ENCODE measurements around the gene LRRFIP2. TPM values are rescaled to one million over a fixed set of nuclear protein-coding genes. Genes with fewer than 3 reads are reported as not detected.
"Not testable (repeated sequence)": the region's sequence is repeated elsewhere in the genome, so short reads cannot be mapped to it uniquely, and the experiment has no call there.

Gene LRRFIP2
- total and polyA plus RNA-seq, 11 donors, result 67.7 to 161 (median 112) TPM

GRCh38 chr3:37058117-37058516, 116.3 kb downstream of the LRRFIP2 start:
- H3K27me3 ChIP-seq, result no peaks in the 10 kb centered on the region
- H3K27ac ChIP-seq, result peak overlapping the region in 2 of 12 donors; percentile 9 to 85
- intact Hi-C loops (cut with DNase I), result loop anchor here in 2 of 10 donors (5.0 to 10.0 kb wide), 2 partner anchors 34 to 63 kb away; partner anchors contain the start of genes EPM2AIP1 (in 1 of the 2) and MLH1 (in 1 of the 2)
- H3K4me3 ChIP-seq, result no peak overlapping the region
- no peaks in the 10 kb centered on the region for H3K9me3 ChIP-seq
- peaks cover 3 to 56% (median 30%) of the 10 kb centered on the region in 12 donors for H3K4me1 ChIP-seq
- no peak for TF ChIP-seq POLR2A (IDR thresholded peaks at IDR 0.05)
- TF ChIP-seq, protein P1, sequence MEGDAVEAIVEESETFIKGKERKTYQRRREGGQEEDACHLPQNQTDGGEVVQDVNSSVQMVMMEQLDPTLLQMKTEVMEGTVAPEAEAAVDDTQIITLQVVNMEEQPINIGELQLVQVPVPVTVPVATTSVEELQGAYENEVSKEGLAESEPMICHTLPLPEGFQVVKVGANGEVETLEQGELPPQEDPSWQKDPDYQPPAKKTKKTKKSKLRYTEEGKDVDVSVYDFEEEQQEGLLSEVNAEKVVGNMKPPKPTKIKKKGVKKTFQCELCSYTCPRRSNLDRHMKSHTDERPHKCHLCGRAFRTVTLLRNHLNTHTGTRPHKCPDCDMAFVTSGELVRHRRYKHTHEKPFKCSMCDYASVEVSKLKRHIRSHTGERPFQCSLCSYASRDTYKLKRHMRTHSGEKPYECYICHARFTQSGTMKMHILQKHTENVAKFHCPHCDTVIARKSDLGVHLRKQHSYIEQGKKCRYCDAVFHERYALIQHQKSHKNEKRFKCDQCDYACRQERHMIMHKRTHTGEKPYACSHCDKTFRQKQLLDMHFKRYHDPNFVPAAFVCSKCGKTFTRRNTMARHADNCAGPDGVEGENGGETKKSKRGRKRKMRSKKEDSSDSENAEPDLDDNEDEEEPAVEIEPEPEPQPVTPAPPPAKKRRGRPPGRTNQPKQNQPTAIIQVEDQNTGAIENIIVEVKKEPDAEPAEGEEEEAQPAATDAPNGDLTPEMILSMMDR (IDR thresholded peaks at IDR 0.05), result no peak
- H3K36me3 ChIP-seq, result peaks cover 3 to 84% (median 70%) of the 10 kb centered on the region in 9 donors
- no peak for ATAC-seq
- DNase-seq, result no peak
- 95 to 97% (median 95%) methylated on average over 5 of the region's 5 CpGs for WGBS, 4 donors

DNA sequence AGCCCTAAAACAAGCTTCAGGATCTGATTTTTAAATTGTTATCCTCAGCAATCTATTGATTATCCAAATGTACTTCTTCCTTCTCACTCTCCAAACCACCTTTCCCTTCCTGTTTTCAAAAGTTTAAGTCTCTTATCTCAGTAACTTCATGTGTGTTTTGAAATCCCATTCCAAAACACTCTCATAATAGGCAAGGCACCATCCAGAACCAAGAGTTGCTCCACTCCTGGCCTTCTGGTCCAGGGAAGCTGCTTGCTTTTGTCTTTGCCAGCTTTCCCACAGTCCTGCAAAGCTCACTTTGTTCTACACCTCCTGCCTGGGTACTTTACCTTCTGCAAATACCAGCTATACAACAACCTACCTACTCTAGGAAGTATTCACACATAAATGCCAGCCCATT, 117.6 kb downstream of the LRRFIP2 start:
- Histone ChIP-seq H3K4me1 (peaks cover 3 to 62% (median 40%) of the 10 kb centered on the region in 12 donors), H3K4me3 (no peak overlapping the region), H3K27me3 (no peaks in the 10 kb centered on the region), H3K27ac (peak overlapping the region in 11 of 12 donors; percentile 2 to 90 (median 85)), H3K9me3 (no peaks in the 10 kb centered on the region), H3K36me3 (peaks cover 3 to 86% (median 70%) of the 10 kb centered on the region in 9 donors)
- DNase-seq (no peak), ATAC-seq (no peak)
- intact Hi-C loops (cut with DNase I), result loop anchor here in 2 of 10 donors (5.0 to 10.0 kb wide), 2 partner anchors 35 to 62 kb away; partner anchors contain the start of genes EPM2AIP1 (in 1 of the 2) and MLH1 (in 1 of the 2)
- TF ChIP-seq POLR2A (IDR thresholded peaks at IDR 0.05), result no peak
- TF ChIP-seq, protein P1 (IDR thresholded peaks at IDR 0.05), result no peak

DNA sequence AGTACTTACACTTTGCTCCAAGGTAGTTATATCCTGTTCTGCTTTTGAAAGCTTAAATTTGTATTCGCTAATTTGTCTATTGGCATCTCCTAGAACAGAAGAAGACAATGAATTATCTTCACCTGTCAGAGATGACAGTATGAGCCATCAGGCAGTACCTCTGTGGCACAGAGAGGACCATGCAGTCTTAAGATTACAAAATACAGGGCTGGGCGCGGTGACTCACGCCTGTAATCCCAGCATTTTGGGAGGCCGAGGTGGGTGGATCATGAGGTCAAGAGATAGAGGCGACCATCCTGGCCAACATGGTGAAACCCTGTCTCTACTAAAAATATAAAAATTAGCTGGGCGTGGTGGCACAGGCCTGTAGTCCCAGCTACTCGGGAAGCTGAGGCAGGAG, 119.3 kb downstream of the LRRFIP2 start:
- Histone ChIP-seq H3K27ac (peak overlapping the region; percentile 63 to 90 (median 84)), H3K36me3 (peaks cover 3 to 87% (median 72%) of the 10 kb centered on the region in 9 donors), H3K4me1 (peaks cover 6 to 63% (median 39%) of the 10 kb centered on the region in 12 donors)
- WGBS, 4 donors, result 89 to 98% (median 91%) methylated on average over 8 of the region's 8 CpGs
- H3K27me3 ChIP-seq, H3K9me3 ChIP-seq, H3K4me3 ChIP-seq, DNase-seq: not testable (repeated sequence)
- intact Hi-C loops (cut with DNase I), result loop anchor here in 2 of 10 donors (5.0 to 10.0 kb wide), 2 partner anchors 37 to 60 kb away; partner anchors contain the start of genes EPM2AIP1 (in 1 of the 2) and MLH1 (in 1 of the 2)
- peak in 1 of 4 donors; percentile 7 for ATAC-seq

GRCh38 chr3:37054370-37054769, 120.0 kb downstream of the LRRFIP2 start:
- H3K27ac ChIP-seq, result peak overlapping the region; percentile 63 to 90 (median 84)
- H3K27me3 ChIP-seq, result no peaks in the 10 kb centered on the region
- no peak for DNase-seq
- peaks cover 3 to 94% (median 78%) of the 10 kb centered on the region in 9 donors for H3K36me3 ChIP-seq
- intact Hi-C loops (cut with DNase I), result loop anchor here in 4 of 10 donors (1.0 to 10.0 kb wide), 4 partner anchors 37 to 62 kb away; partner anchors contain the start of genes EPM2AIP1 (in 3 of the 4) and MLH1 (in 3 of the 4)
- peaks cover 11 to 68% (median 45%) of the 10 kb centered on the region in 12 donors for H3K4me1 ChIP-seq
- WGBS, 4 donors, result 4 to 11% (median 7%) methylated on average over 3 of the region's 3 CpGs
- H3K9me3 ChIP-seq, result no peaks in the 10 kb centered on the region
- peak; percentile 86 to 93 (median 92) for ATAC-seq
- peak overlapping the region in 1 of 12 donors; percentile 13 for H3K4me3 ChIP-seq
- no peak for TF ChIP-seq POLR2A (IDR thresholded peaks at IDR 0.05)
- TF ChIP-seq, protein P1 (IDR thresholded peaks at IDR 0.05), result no peak

All from heart left ventricle (tissue), 16 donors.